HPDE6-E6E7 (cell line): ENCODE measurements around the gene HPCA.

Source experiments
- DNase-seq: peaks from one replicate; pipeline ENCODE4 v3.0.0; 2011; ENCODE audit warnings: missing footprints; ENCODE audit errors: extremely low spot score

Gene HPCA

GRCh38 chr1:32886004-32886827 lies at the start of gene HPCA:
Gene HPCA, plus strand, starts transcription at chr1:32886491. Its CDS starts 2,408 bp downstream, at chr1:32888899.
- DNase-seq, result no peak

- DNase-seq, result no peak
These were observed 37.8 kb upstream of the HPCA start for GRCh38 chr1:32848354-32849063.

- no peak for DNase-seq
These were observed 30.3 kb upstream of the HPCA start for GRCh38 chr1:32855861-32856617.

GRCh38 chr1:32858136-32858535 lies 28.2 kb upstream of the HPCA start:
- DNase-seq, result no peak

GRCh38 chr1:32858791-32859190 lies 27.5 kb upstream of the HPCA start:
- no peak for DNase-seq

GRCh38 chr1:32859915-32860314 lies 26.4 kb upstream of the HPCA start:
- no peak for DNase-seq

GRCh38 chr1:32860566-32860965 lies 25.7 kb upstream of the HPCA start:
- no peak for DNase-seq

- DNase-seq, result no peak
These were observed 24.2 kb upstream of the HPCA start for GRCh38 chr1:32861904-32862695.

GRCh38 chr1:32863218-32863880 lies 22.9 kb upstream of the HPCA start:
- no peak for DNase-seq

GRCh38 chr1:32863881-32864245 lies 22.4 kb upstream of the HPCA start:
- no peak for DNase-seq

GRCh38 chr1:32864375-32865019 lies 21.8 kb upstream of the HPCA start:
- DNase-seq, result no peak

GRCh38 chr1:32865639-32866405 lies 20.5 kb upstream of the HPCA start:
- no peak for DNase-seq

- no peak for DNase-seq
These were observed 19.1 kb upstream of the HPCA start for GRCh38 chr1:32867151-32867550.

GRCh38 chr1:32867671-32868070 lies 18.6 kb upstream of the HPCA start:
- no peak for DNase-seq

- DNase-seq, result no peak
These were observed 18.2 kb upstream of the HPCA start for GRCh38 chr1:32868085-32868484.

GRCh38 chr1:32868806-32869455 lies 17.4 kb upstream of the HPCA start:
- no peak for DNase-seq

- no peak for DNase-seq
These were observed 16.2 kb upstream of the HPCA start for GRCh38 chr1:32869923-32870614.

- DNase-seq, result no peak
These were observed 15.5 kb upstream of the HPCA start, which contains the start of gene FNDC5 for GRCh38 chr1:32870615-32871363. Gene FNDC5, minus strand, starts transcription at chr1:32870912.
